ENCODE measurements around the gene TGFBI. TPM values are rescaled to one million over a fixed set of nuclear protein-coding genes. Genes with fewer than 3 reads are reported as not detected.

Gene TGFBI
- total RNA-seq, 1 donor from 2014 or later = 174 TPM

DNA sequence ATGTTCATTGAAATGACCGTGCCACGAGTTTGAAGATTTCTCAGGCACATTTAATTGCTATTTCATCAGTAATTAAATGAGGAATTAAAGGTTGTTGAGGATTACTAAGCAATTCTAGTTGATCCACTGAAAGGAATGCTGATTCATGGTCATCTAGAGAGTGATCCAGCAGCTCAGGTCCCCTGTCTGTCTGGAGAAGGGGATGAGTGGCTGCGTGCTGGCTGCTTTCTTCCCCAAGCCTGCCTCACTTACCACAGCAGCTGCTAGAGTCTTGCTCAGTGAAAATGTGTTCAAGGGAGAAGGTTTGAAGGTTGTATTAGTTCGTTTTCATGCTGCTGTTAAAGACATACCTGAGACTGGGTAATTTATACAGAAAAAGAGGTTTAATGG is 7.8 kb upstream of the TGFBI start:
- peak in 1 of 2 donors; percentile 59 for DNase-seq (ENCODE audit: low spot score in 2 of 2)
- Histone ChIP-seq H3K27me3 (no peaks in the 10 kb centered on the region), H3K4me3 (no peak overlapping the region), H3K9me3 (no peaks in the 10 kb centered on the region), H3K27ac (no peak overlapping the region), H3K36me3 (no peaks in the 10 kb centered on the region), H3K4me1 (peaks cover 17 to 50% of the 10 kb centered on the region in 2 donors)
- TF ChIP-seq, protein P1, sequence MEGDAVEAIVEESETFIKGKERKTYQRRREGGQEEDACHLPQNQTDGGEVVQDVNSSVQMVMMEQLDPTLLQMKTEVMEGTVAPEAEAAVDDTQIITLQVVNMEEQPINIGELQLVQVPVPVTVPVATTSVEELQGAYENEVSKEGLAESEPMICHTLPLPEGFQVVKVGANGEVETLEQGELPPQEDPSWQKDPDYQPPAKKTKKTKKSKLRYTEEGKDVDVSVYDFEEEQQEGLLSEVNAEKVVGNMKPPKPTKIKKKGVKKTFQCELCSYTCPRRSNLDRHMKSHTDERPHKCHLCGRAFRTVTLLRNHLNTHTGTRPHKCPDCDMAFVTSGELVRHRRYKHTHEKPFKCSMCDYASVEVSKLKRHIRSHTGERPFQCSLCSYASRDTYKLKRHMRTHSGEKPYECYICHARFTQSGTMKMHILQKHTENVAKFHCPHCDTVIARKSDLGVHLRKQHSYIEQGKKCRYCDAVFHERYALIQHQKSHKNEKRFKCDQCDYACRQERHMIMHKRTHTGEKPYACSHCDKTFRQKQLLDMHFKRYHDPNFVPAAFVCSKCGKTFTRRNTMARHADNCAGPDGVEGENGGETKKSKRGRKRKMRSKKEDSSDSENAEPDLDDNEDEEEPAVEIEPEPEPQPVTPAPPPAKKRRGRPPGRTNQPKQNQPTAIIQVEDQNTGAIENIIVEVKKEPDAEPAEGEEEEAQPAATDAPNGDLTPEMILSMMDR (IDR thresholded peaks at IDR 0.05) = no peak
- intact Hi-C loops (cut with DNase I) = no loop called here

DNA sequence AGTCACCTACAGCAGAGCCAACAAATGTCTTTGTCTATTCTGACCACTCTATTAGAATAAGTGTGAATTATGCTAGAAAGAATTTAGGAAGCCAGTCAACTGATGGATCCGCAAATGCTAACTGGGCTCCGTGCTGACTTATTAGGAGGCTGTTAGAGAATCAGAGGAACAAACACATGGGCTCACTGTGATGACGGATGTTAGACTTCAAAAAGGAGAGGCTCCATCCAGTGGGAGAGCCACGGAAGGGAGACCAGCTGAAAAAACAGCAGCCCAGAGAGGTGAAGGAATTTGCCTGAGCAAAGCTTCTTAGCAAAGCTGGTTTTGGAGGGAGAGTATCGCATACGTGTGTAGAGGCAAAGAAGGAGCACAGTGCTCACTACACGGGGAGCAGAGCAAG is 5.8 kb upstream of the TGFBI start:
- H3K4me1 ChIP-seq = peaks cover 9 to 45% of the 10 kb centered on the region in 2 donors
- H3K9me3 ChIP-seq = no peaks in the 10 kb centered on the region
- TF ChIP-seq, protein P1 (IDR thresholded peaks at IDR 0.05) = no peak
- intact Hi-C loops (cut with DNase I) = no loop called here
- no peak overlapping the region for H3K27ac ChIP-seq
- H3K4me3 ChIP-seq = no peak overlapping the region
- H3K27me3 ChIP-seq = no peaks in the 10 kb centered on the region
- peak in 1 of 2 donors; percentile 39 for DNase-seq (ENCODE audit: low spot score in 2 of 2)
- H3K36me3 ChIP-seq = no peaks in the 10 kb centered on the region

DNA sequence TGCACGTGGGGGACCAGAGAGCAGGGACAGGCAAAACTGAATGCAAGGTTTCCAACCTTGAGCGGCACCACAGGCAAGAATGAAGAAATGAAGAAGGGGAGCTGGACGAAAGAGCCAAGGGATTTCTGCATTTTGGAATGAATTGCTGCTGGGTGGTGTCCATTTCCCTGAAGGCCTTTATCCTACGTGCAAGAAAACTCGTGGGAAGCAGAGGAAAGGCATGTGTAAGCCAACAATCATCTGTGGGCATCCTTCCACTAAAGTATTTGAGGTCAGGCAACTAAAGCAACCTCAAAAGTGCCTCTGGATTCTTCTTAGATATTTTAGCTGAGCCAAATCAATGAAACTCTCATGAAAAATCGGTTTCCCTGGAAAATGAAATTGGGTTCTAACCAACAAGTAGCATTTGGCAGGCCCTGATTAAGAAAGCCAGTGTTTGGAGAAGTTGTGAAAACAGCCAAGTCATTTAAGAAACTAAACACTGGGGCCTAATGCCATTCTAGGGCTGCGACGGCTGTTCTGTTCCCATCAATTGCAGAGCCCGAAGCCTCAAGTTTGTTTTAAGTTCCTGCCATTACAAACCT is 4.7 kb upstream of the TGFBI start:
- intact Hi-C loops (cut with DNase I) = loop anchor here (2.0 kb wide), 1 partner anchor 37 kb away; no protein-coding TSS in a partner anchor
- H3K27ac ChIP-seq = peak overlapping the region; percentile 54 to 62
- peaks cover 15 to 49% of the 10 kb centered on the region in 2 donors for H3K4me1 ChIP-seq
- peak in 1 of 2 donors; percentile 73 for DNase-seq (ENCODE audit: low spot score in 2 of 2)
- TF ChIP-seq, protein P1 (IDR thresholded peaks at IDR 0.05) = no peak
- no peaks in the 10 kb centered on the region for H3K9me3 ChIP-seq
- no peaks in the 10 kb centered on the region for H3K27me3 ChIP-seq
- no peak overlapping the region for H3K4me3 ChIP-seq
- no peaks in the 10 kb centered on the region for H3K36me3 ChIP-seq

DNA sequence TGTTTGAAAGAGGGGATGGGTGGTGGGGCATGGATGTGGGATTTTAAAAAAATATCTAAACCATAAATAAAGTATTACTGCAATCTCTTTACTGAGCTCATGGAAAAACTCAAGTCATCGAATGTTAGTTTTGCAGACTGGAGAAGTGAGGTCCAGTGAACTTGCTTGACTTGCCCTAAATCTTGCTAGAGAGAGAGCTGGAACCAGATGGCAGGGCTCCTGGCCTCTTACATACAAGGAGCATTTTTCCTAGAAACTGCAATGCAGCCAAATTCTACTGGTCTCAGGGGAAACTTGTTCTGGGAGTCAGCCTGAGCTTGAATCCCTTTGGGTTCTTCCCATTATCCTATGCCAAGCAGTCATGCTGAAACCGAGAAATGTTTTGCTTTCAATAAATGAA is 2.9 kb upstream of the TGFBI start:
- TF ChIP-seq, protein P1 (IDR thresholded peaks at IDR 0.05) = no peak
- peaks cover 15 to 49% of the 10 kb centered on the region in 2 donors for H3K4me1 ChIP-seq
- intact Hi-C loops (cut with DNase I) = loop anchor here (1.0 to 5.0 kb wide), 3 partner anchors 32 to 106 kb away; partner anchors contain the start of gene SMAD5
- H3K9me3 ChIP-seq = no peaks in the 10 kb centered on the region
- H3K4me3 ChIP-seq = no peak overlapping the region
- H3K27me3 ChIP-seq = no peaks in the 10 kb centered on the region
- H3K27ac ChIP-seq = peak overlapping the region; percentile 54 to 75
- peak in 1 of 2 donors; percentile 89 for DNase-seq (ENCODE audit: low spot score in 2 of 2)
- no peaks in the 10 kb centered on the region for H3K36me3 ChIP-seq

DNA sequence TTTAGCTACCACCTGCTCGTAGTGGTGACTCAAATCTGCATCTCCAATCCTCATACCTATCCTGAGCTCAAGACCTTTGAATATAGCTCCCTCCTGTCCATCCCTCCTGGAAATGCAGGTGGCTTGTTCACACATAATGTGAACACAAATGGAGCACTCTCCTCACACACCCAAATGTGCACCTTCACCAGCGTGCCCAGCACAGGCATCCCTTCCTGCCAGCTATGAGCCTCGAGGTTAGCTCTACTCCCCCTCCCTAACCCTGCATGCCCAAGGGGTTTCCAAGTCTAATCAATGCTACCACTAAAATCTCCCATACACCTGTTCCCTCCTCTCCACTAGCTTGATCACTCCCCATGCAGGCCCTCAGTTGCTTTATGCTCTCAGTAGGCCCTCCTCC is 2.2 kb upstream of the TGFBI start:
- no peaks in the 10 kb centered on the region for H3K27me3 ChIP-seq
- intact Hi-C loops (cut with DNase I) = loop anchor here (1.0 to 5.0 kb wide), 2 partner anchors 32 to 106 kb away; partner anchors contain the start of gene SMAD5
- TF ChIP-seq, protein P1 (IDR thresholded peaks at IDR 0.05) = no peak
- peaks cover 15 to 49% of the 10 kb centered on the region in 2 donors for H3K4me1 ChIP-seq
- peak in 1 of 2 donors; percentile 58 for DNase-seq (ENCODE audit: low spot score in 2 of 2)
- H3K27ac ChIP-seq = peak overlapping the region; percentile 39
- no peak overlapping the region for H3K4me3 ChIP-seq
- no peaks in the 10 kb centered on the region for H3K36me3 ChIP-seq
- H3K9me3 ChIP-seq = no peaks in the 10 kb centered on the region

Data from ascending aorta (tissue), 2 donors.